Ovary (tissue), 9 donors: Measurements from ENCODE around the gene ZFYVE16. TPM values are rescaled to one million over a fixed set of nuclear protein-coding genes. Genes with fewer than 3 reads are reported as not detected.

ENCODE experiments used
- DNase-seq, 5 donors: peaks; one replicate each; pipeline ENCODE4 v3.0.0-alpha.2; 2019 to 2020
- H3K27ac ChIP-seq, 2 donors: fragments of 200-600 bp; one replicate each; pipeline versions ENCODE4 v1.5.1 to v1.8.0; 2019 to 2022
- H3K27me3 ChIP-seq: fragments of 200-600 bp; one replicate; pipeline ENCODE4 v1.8.0; 2022
- H3K36me3 ChIP-seq: fragments of 200-600 bp; sonication (generic); one replicate; pipeline ENCODE4 v1.5.1; 2019
- H3K4me1 ChIP-seq: one replicate; pipeline ENCODE4 v1.8.1; 2013; ENCODE audit warnings: mild to moderate bottlenecking, moderate library complexity; ENCODE audit not compliant: insufficient read depth
- H3K4me3 ChIP-seq: fragments of 200-600 bp; sonication (generic); one replicate; pipeline ENCODE4 v1.5.1; 2017
- H3K9me3 ChIP-seq, 2 donors: fragments of 200-600 bp in 1 of 2; sonication (generic) in 1 of 2; one replicate each; pipeline versions ENCODE4 v1.5.1 to v1.8.1; 2013 to 2019; ENCODE audit warnings: mild to moderate bottlenecking in 1 of 2, moderate library complexity in 1 of 2
- EP300 ChIP-seq: sonication (generic); formaldehyde crosslinking; IDR thresholded peaks from one replicate; pipeline ENCODE4 v1.6.1; 2017; ENCODE audit warnings: antibody characterized with exemption
- POLR2A ChIP-seq: fragments of 450-650 bp; IDR thresholded peaks from one replicate; pipeline ENCODE4 v1.6.1; 2017; ENCODE audit warnings: antibody characterized with exemption, mild to moderate bottlenecking, moderate library complexity
- WGBS, 3 donors: extraction: QIAGEN DNeasy Blood & Tissue Kit in 1 of 3; methylation state at CpG; one replicate each; pipeline versions ENCODE4 v1.1.5 to v1.1.7; 2013 to 2017; 5-methylcytosine and 5-hydroxymethylcytosine counted together
- intact Hi-C, 4 donors: fragments of 100-400 bp; cut with DNase I; formaldehyde crosslinking; loops; one replicate each; pipeline versions ENCODE4 v1.11.0 to v1.15.1; 2022 to 2023
- polyA plus RNA-seq, 2 donors: library from polyadenylated mRNA; stranded (reverse); fragments of 200-250 nt in 1 of 2; fragments of 350-450 nt in 1 of 2; fragmentation: Illumina TruSeq in 1 of 2; extraction: RNeasy Lipid Tissue Mini Kit (QIAGEN cat#74804) in 1 of 2; gene quantifications; one replicate each; pipeline ENCODE4 v1.2.3, GENCODE V29; 2013 to 2014
- small RNA-seq: library from RNA; depleted of rRNA; stranded (forward); fragments of <200 nt; gene quantifications from one replicate; pipeline ENCODE3, GENCODE V24; 2016
- total RNA-seq, 7 donors: library from RNA; depleted of rRNA in 2 of 7; stranded (reverse); fragments of >200 nt in 2 of 7; fragmentation: NEBNext Ultra II Directional in 3 of 7; extraction: Animal tissue kit (Norgen Biotek cat#: 25700) in 3 of 7; gene quantifications; one replicate each; pipeline versions ENCODE4 v1.1.0 to v1.2.4, GENCODE V29; 2016 to 2023
- TF ChIP-seq, protein P1 (sequence below), 3 donors: fragments of 450-650 bp in 2 of 3; fragments of 200-600 bp in 1 of 3; IDR thresholded peaks; one replicate each; pipeline versions ENCODE4 v1.5.1 to v1.8.0; 2016 to 2022; ENCODE audit warnings: antibody characterized with exemption in 3 of 3, mild to moderate bottlenecking in 1 of 3
- donor health status: DM: no; HTN: no; CAD: no; lungs with moderate emphysema.
- donor health status: DM: no; HTN: no; CAD: no.
- donor health status: Bipolar disorder and iron deficiency.
- donor health status: DM: yes; HTN: yes; CAD: no.
- donor health status: DM: no; HTN: no; CAD: no.
- donor health status: DM: yes; HTN: yes; CAD: no.

Gene ZFYVE16
- total and polyA plus RNA-seq, 9 donors: 17.0 to 59.0 (median 45.9) TPM

GRCh38 chr5:80508844-80509243 is 101.0 kb downstream of the ZFYVE16 start:
- DNase-seq: no peak
- TF ChIP-seq EP300 (no peak), POLR2A (no peak)
- TF ChIP-seq, protein P1, sequence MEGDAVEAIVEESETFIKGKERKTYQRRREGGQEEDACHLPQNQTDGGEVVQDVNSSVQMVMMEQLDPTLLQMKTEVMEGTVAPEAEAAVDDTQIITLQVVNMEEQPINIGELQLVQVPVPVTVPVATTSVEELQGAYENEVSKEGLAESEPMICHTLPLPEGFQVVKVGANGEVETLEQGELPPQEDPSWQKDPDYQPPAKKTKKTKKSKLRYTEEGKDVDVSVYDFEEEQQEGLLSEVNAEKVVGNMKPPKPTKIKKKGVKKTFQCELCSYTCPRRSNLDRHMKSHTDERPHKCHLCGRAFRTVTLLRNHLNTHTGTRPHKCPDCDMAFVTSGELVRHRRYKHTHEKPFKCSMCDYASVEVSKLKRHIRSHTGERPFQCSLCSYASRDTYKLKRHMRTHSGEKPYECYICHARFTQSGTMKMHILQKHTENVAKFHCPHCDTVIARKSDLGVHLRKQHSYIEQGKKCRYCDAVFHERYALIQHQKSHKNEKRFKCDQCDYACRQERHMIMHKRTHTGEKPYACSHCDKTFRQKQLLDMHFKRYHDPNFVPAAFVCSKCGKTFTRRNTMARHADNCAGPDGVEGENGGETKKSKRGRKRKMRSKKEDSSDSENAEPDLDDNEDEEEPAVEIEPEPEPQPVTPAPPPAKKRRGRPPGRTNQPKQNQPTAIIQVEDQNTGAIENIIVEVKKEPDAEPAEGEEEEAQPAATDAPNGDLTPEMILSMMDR (IDR thresholded peaks at IDR 0.05): no peak

DNA sequence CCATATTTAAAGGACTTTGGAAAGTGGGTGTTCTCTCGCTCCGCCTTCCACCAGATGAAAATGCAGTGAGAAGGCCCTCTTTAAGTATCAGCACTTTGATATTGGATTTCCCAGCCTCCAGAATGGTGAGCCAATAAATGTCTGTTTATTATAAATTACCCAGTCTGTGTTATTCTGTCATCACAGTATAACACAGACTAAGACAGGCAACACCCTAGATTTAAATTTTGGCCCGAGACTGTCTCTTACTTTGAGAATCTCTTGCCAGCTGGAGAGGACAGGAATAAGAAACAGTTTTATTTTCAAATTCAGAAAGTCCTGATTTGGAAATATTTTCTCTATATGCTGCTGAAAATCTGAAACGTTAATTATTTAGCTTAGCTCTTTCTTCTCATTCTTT is 101.5 kb downstream of the ZFYVE16 start:
- no peak overlapping the region for H3K4me3 ChIP-seq
- no peaks in the 10 kb centered on the region for H3K4me1 ChIP-seq
- no peak overlapping the region for H3K27ac ChIP-seq
- no peak for DNase-seq
- TF ChIP-seq POLR2A: no peak
- TF ChIP-seq EP300: no peak
- TF ChIP-seq, protein P1 (IDR thresholded peaks at IDR 0.05): no peak
- no peaks in the 10 kb centered on the region for H3K9me3 ChIP-seq
- H3K36me3 ChIP-seq: no peaks in the 10 kb centered on the region
- WGBS, 3 donors: 74 to 77% (median 75%) methylated on average over 4 of the region's 4 CpGs
- no peaks in the 10 kb centered on the region for H3K27me3 ChIP-seq
- intact Hi-C loops: no loop called here

More at GRCh38 chr5:80508844-80509243, 101.0 kb downstream of the ZFYVE16 start:
- WGBS, 3 donors: 93 to 97% (median 96%) methylated on average over 6 of the region's 6 CpGs
- intact Hi-C loops: no loop called here
- no peak overlapping the region for H3K4me3 ChIP-seq
- H3K27me3 ChIP-seq: no peaks in the 10 kb centered on the region
- no peaks in the 10 kb centered on the region for H3K9me3 ChIP-seq
- no peak overlapping the region for H3K27ac ChIP-seq
- no peaks in the 10 kb centered on the region for H3K36me3 ChIP-seq
- no peaks in the 10 kb centered on the region for H3K4me1 ChIP-seq

GRCh38 chr5:80516826-80517225 is 109.0 kb downstream of the ZFYVE16 start:
- TF ChIP-seq, protein P1 (IDR thresholded peaks at IDR 0.05): no peak
- no peak for TF ChIP-seq EP300
- TF ChIP-seq POLR2A: no peak
- intact Hi-C loops: no loop called here
- Histone ChIP-seq H3K27ac (no peak overlapping the region), H3K9me3 (no peaks in the 10 kb centered on the region), H3K4me3 (no peak overlapping the region), H3K4me1 (no peaks in the 10 kb centered on the region), H3K36me3 (no peaks in the 10 kb centered on the region), H3K27me3 (no peaks in the 10 kb centered on the region)
- WGBS, 3 donors: 75 to 90% (median 87%) methylated on average over 4 of the region's 4 CpGs
- DNase-seq: no peak

Small RNA genes within 50 kb of the gene (small RNA-seq; reads per million reads assigned to genes)
- not detected for gene RNU6-211P

Other genes starting within 250 kb of the ZFYVE16 start
- gene SERINC5, start 152.0 kb upstream of the ZFYVE16 start, total RNA-seq: 10 to 100 TPM; 20.0 to 88.7 (median 49.7) TPM
- gene SERINC5, start 152.0 kb upstream of the ZFYVE16 start, polyA plus RNA-seq: 10 to 100 TPM; 12.7 to 19.1 TPM
- gene SPZ1, start 88.1 kb upstream of the ZFYVE16 start, total RNA-seq: not detected
- gene SPZ1, start 88.1 kb upstream of the ZFYVE16 start, polyA plus RNA-seq: not detected
- gene FAM151B, start 80.0 kb downstream of the ZFYVE16 start, total RNA-seq: 1 to 10 TPM; 1.7 to 3.9 (median 2.5) TPM
- gene FAM151B, start 80.0 kb downstream of the ZFYVE16 start, polyA plus RNA-seq: 1 to 10 TPM in 1 of 2 donors, under 1 TPM in 1; 0.82 to 1.3 TPM
- under 1 TPM in 2 of 7 donors, not detected in 5; under 0.01 to 0.36 TPM for gene ANKRD34B, start 162.2 kb downstream of the ZFYVE16 start, total RNA-seq
- gene ANKRD34B, start 162.2 kb downstream of the ZFYVE16 start, polyA plus RNA-seq: not detected
- 10 to 100 TPM; 12.3 to 17.0 (median 14.1) TPM for gene MSH3, start 246.6 kb downstream of the ZFYVE16 start, total RNA-seq
- 1 to 10 TPM; 5.1 to 8.8 TPM for gene MSH3, start 246.6 kb downstream of the ZFYVE16 start, polyA plus RNA-seq
- gene DHFR, start 246.9 kb downstream of the ZFYVE16 start, total RNA-seq: 10 to 100 TPM in 2 of 7 donors, 1 to 10 TPM in 5; 2.4 to 12.4 (median 8.6) TPM
- gene DHFR, start 246.9 kb downstream of the ZFYVE16 start, polyA plus RNA-seq: 10 to 100 TPM in 1 of 2 donors, 1 to 10 TPM in 1; 6.4 to 17.5 TPM